ENCODE data around the gene CNTN1.

The CNTN1 gene

GRCh38 chr12:40693207-40693821 lies 1.1 kb downstream of the CNTN1 start:
- Histone ChIP-seq H3K4ac (ENCODE audit: low read depth, low read length) (no peak overlapping the region), H3K4me1 (ENCODE audit: control insufficient read depth in 1 of 2, insufficient read depth in 2 of 2, low read length in 2 of 2) (peaks cover 6 to 11% of the 10 kb centered on the region in 2 experiments), H3K27me3 (ENCODE audit: insufficient read depth, low read length) (peaks cover 5% of the 10 kb centered on the region), H3K36me3 (ENCODE audit: control insufficient read depth in 1 of 2, insufficient read depth in 2 of 2, low read length in 2 of 2) (no peaks in the 10 kb centered on the region), H3K9me3 (ENCODE audit: insufficient read depth, low read depth, low read length) (no peaks in the 10 kb centered on the region), H3K4me2 (ENCODE audit: low read length) (peak overlapping the region; percentile 90), H2BK12ac (ENCODE audit: low read length) (no peak overlapping the region), H4K8ac (ENCODE audit: low read depth, low read length) (no peak overlapping the region), H2AFZ (ENCODE audit: insufficient read depth, low read length, poor library complexity) (peak overlapping the region; percentile 39), H4K91ac (ENCODE audit: low read depth, low read length) (no peak overlapping the region), H2AK5ac (ENCODE audit: low read length) (no peak overlapping the region), H3K18ac (ENCODE audit: low read length) (no peak overlapping the region), H3K4me3 (ENCODE audit: low read depth, low read length) (no peak overlapping the region), H2BK5ac (ENCODE audit: low read depth, low read length, poor library complexity) (no peak overlapping the region), H3K14ac (ENCODE audit: low read length) (no peak overlapping the region), H3K9ac (ENCODE audit: low read length) (no peak overlapping the region), H2BK120ac (ENCODE audit: insufficient read depth, low read length, poor library complexity) (no peak overlapping the region), H4K12ac (ENCODE audit: low read depth, low read length) (no peak overlapping the region), H3K79me2 (ENCODE audit: control insufficient read depth, insufficient read depth, low read length, poor library complexity) (no peaks in the 10 kb centered on the region), H3K79me1 (ENCODE audit: low read length) (no peaks in the 10 kb centered on the region), H3K27ac (ENCODE audit: low read depth, low read length) (no peak overlapping the region), H3K23ac (ENCODE audit: low read length) (no peak overlapping the region)
- no peak for DNase-seq
- no CpG with 5 or more reads among the region's 24 CpGs for WGBS (ENCODE audit: extremely low coverage, insufficient coverage, insufficient read length)

DNA sequence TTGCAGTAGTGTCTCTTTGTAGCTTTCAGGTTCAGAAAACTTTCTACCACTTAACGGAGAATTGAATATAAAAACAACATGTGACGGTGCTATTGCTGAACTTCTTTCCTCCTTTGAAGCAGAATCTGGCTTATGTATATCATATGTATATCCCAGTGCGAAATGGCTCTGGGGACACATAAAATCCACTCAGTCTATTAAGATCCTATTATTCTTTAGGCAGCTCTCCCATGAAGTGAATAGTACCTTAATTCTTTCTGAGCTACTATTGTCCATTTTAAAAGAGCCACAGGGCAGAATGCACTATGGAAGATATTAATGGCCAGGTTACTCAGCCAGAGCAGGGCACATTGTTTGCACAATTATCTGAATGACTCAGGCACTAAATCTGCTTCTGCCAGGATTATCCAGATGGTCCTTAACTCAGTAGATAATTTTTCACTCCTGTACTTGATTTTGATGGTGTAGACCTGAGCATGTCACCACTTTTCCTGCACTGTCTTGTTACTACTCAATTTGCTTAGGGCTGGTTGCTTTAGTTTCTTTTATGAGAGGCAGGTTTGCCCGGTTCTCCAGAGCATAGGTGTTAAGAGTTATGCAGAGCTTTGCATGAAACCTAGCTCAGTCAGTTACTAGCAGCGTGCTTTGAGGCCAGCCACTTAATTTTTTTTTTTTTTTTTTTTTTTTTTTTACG lies 5.5 kb downstream of the CNTN1 start:
- H3K27ac ChIP-seq (ENCODE audit: low read depth, low read length) = no peak overlapping the region
- no CpG with 5 or more reads among the region's 6 CpGs for WGBS (ENCODE audit: extremely low coverage, insufficient coverage, insufficient read length)
- no peak overlapping the region for H3K18ac ChIP-seq (ENCODE audit: low read length)
- H3K9me3 ChIP-seq (ENCODE audit: insufficient read depth, low read depth, low read length) = no peaks in the 10 kb centered on the region
- no peak overlapping the region for H3K14ac ChIP-seq (ENCODE audit: low read length)
- H3K27me3 ChIP-seq (ENCODE audit: insufficient read depth, low read length) = peaks cover 4% of the 10 kb centered on the region
- peak; percentile 4 to 12 for DNase-seq
- H3K23ac ChIP-seq (ENCODE audit: low read length) = no peak overlapping the region
- H2BK5ac ChIP-seq (ENCODE audit: low read depth, low read length, poor library complexity) = no peak overlapping the region
- no peak overlapping the region for H2BK120ac ChIP-seq (ENCODE audit: insufficient read depth, low read length, poor library complexity)
- H3K4me2 ChIP-seq (ENCODE audit: low read length) = no peak overlapping the region
- H3K79me1 ChIP-seq (ENCODE audit: low read length) = no peaks in the 10 kb centered on the region
- H2AFZ ChIP-seq (ENCODE audit: insufficient read depth, low read length, poor library complexity) = no peak overlapping the region
- H4K91ac ChIP-seq (ENCODE audit: low read depth, low read length) = no peak overlapping the region
- no peak overlapping the region for H3K4me3 ChIP-seq (ENCODE audit: low read depth, low read length)
- H2BK12ac ChIP-seq (ENCODE audit: low read length) = no peak overlapping the region
- no peak overlapping the region for H4K8ac ChIP-seq (ENCODE audit: low read depth, low read length)
- H4K12ac ChIP-seq (ENCODE audit: low read depth, low read length) = no peak overlapping the region
- H3K9ac ChIP-seq (ENCODE audit: low read length) = no peak overlapping the region
- H2AK5ac ChIP-seq (ENCODE audit: low read length) = no peak overlapping the region
- no peak overlapping the region for H3K4ac ChIP-seq (ENCODE audit: low read depth, low read length)
- H3K36me3 ChIP-seq (ENCODE audit: control insufficient read depth in 1 of 2, insufficient read depth in 2 of 2, low read length in 2 of 2) = no peaks in the 10 kb centered on the region
- H3K79me2 ChIP-seq (ENCODE audit: control insufficient read depth, insufficient read depth, low read length, poor library complexity) = no peaks in the 10 kb centered on the region
- H3K4me1 ChIP-seq (ENCODE audit: control insufficient read depth in 1 of 2, insufficient read depth in 2 of 2, low read length in 2 of 2) = peaks cover 4 to 6% of the 10 kb centered on the region in 2 experiments

GRCh38 chr12:40701756-40702155 lies 9.5 kb downstream of the CNTN1 start:
- H3K9ac ChIP-seq (ENCODE audit: low read length) = no peak overlapping the region
- no peak overlapping the region for H4K12ac ChIP-seq (ENCODE audit: low read depth, low read length)
- H3K36me3 ChIP-seq (ENCODE audit: control insufficient read depth in 1 of 2, insufficient read depth in 2 of 2, low read length in 2 of 2) = no peaks in the 10 kb centered on the region
- H2BK120ac ChIP-seq (ENCODE audit: insufficient read depth, low read length, poor library complexity) = no peak overlapping the region
- no peak overlapping the region for H4K91ac ChIP-seq (ENCODE audit: low read depth, low read length)
- H3K27ac ChIP-seq (ENCODE audit: low read depth, low read length) = no peak overlapping the region
- no peak overlapping the region for H3K4ac ChIP-seq (ENCODE audit: low read depth, low read length)
- H3K18ac ChIP-seq (ENCODE audit: low read length) = no peak overlapping the region
- H3K79me1 ChIP-seq (ENCODE audit: low read length) = no peaks in the 10 kb centered on the region
- no peaks in the 10 kb centered on the region for H3K9me3 ChIP-seq (ENCODE audit: insufficient read depth, low read depth, low read length)
- H3K4me1 ChIP-seq (ENCODE audit: control insufficient read depth in 1 of 2, insufficient read depth in 2 of 2, low read length in 2 of 2) = no peaks in the 10 kb centered on the region
- no peak overlapping the region for H3K23ac ChIP-seq (ENCODE audit: low read length)
- H3K4me3 ChIP-seq (ENCODE audit: low read depth, low read length) = no peak overlapping the region
- no peak overlapping the region for H4K8ac ChIP-seq (ENCODE audit: low read depth, low read length)
- whole genome bisulfite sequencing (ENCODE audit: extremely low coverage, insufficient coverage, insufficient read length) = no CpG with 5 or more reads among the region's 4 CpGs
- H3K79me2 ChIP-seq (ENCODE audit: control insufficient read depth, insufficient read depth, low read length, poor library complexity) = no peaks in the 10 kb centered on the region
- no peak overlapping the region for H3K14ac ChIP-seq (ENCODE audit: low read length)
- no peak overlapping the region for H2BK12ac ChIP-seq (ENCODE audit: low read length)
- no peak overlapping the region for H2AK5ac ChIP-seq (ENCODE audit: low read length)
- no peak for DNase-seq
- no peaks in the 10 kb centered on the region for H3K27me3 ChIP-seq (ENCODE audit: insufficient read depth, low read length)
- H3K4me2 ChIP-seq (ENCODE audit: low read length) = no peak overlapping the region
- no peak overlapping the region for H2AFZ ChIP-seq (ENCODE audit: insufficient read depth, low read length, poor library complexity)
- no peak overlapping the region for H2BK5ac ChIP-seq (ENCODE audit: low read depth, low read length, poor library complexity)

- H4K91ac ChIP-seq (ENCODE audit: low read depth, low read length) = no peak overlapping the region
- H3K27ac ChIP-seq (ENCODE audit: low read depth, low read length) = no peak overlapping the region
- no peaks in the 10 kb centered on the region for H3K27me3 ChIP-seq (ENCODE audit: insufficient read depth, low read length)
- H3K23ac ChIP-seq (ENCODE audit: low read length) = no peak overlapping the region
- no peak overlapping the region for H2BK12ac ChIP-seq (ENCODE audit: low read length)
- H3K4me2 ChIP-seq (ENCODE audit: low read length) = no peak overlapping the region
- H4K8ac ChIP-seq (ENCODE audit: low read depth, low read length) = no peak overlapping the region
- no peaks in the 10 kb centered on the region for H3K79me1 ChIP-seq (ENCODE audit: low read length)
- H3K14ac ChIP-seq (ENCODE audit: low read length) = no peak overlapping the region
- no peak overlapping the region for H2AK5ac ChIP-seq (ENCODE audit: low read length)
- H2BK120ac ChIP-seq (ENCODE audit: insufficient read depth, low read length, poor library complexity) = no peak overlapping the region
- H4K12ac ChIP-seq (ENCODE audit: low read depth, low read length) = no peak overlapping the region
- H3K18ac ChIP-seq (ENCODE audit: low read length) = no peak overlapping the region
- H3K4ac ChIP-seq (ENCODE audit: low read depth, low read length) = no peak overlapping the region
- H3K36me3 ChIP-seq (ENCODE audit: control insufficient read depth in 1 of 2, insufficient read depth in 2 of 2, low read length in 2 of 2) = no peaks in the 10 kb centered on the region
- H2BK5ac ChIP-seq (ENCODE audit: low read depth, low read length, poor library complexity) = no peak overlapping the region
- no peak for DNase-seq
- H2AFZ ChIP-seq (ENCODE audit: insufficient read depth, low read length, poor library complexity) = no peak overlapping the region
- H3K4me1 ChIP-seq (ENCODE audit: control insufficient read depth in 1 of 2, insufficient read depth in 2 of 2, low read length in 2 of 2) = no peaks in the 10 kb centered on the region
- H3K4me3 ChIP-seq (ENCODE audit: low read depth, low read length) = no peak overlapping the region
- H3K9me3 ChIP-seq (ENCODE audit: insufficient read depth, low read depth, low read length) = no peaks in the 10 kb centered on the region
- H3K9ac ChIP-seq (ENCODE audit: low read length) = no peak overlapping the region
- H3K79me2 ChIP-seq (ENCODE audit: control insufficient read depth, insufficient read depth, low read length, poor library complexity) = no peaks in the 10 kb centered on the region
These were observed 18.9 kb downstream of the CNTN1 start for GRCh38 chr12:40711121-40711520.
